Gastroesophageal sphincter (tissue), 4 donors: ENCODE results near the gene MTUS2. TPM values are rescaled to one million over a fixed set of nuclear protein-coding genes. Genes with fewer than 3 reads are reported as not detected.

Source experiments
- ATAC-seq: fragments of 150-250 bp; one replicate; pipeline ENCODE4 v1.9.1; 2016; ENCODE audit warnings: mild to moderate bottlenecking, moderate library complexity
- H3K27ac ChIP-seq, 4 donors: fragments of 200-600 bp; sonication (generic) in 3 of 4; 1 replicate in 3 of 4; 2 replicates in 1 of 4; pipeline ENCODE4 v1.5.1; 2016 to 2019
- H3K27me3 ChIP-seq: fragments of 200-600 bp; sonication (generic); one replicate; pipeline ENCODE4 v1.5.1; 2019
- H3K36me3 ChIP-seq, 2 donors: fragments of 200-600 bp; sonication (generic); one replicate each; pipeline ENCODE4 v1.5.1; 2019; ENCODE audit warnings: control low read depth in 1 of 2
- H3K4me1 ChIP-seq, 3 donors: fragments of 200-600 bp; sonication (generic); 1 replicate in 2 of 3; 2 replicates in 1 of 3; pipeline ENCODE4 v1.5.1; 2016 to 2019; ENCODE audit warnings: control low read depth in 2 of 3
- H3K4me3 ChIP-seq, 2 donors: fragments of 200-600 bp; sonication (generic); one replicate each; pipeline ENCODE4 v1.5.1; 2019; ENCODE audit warnings: mild to moderate bottlenecking in 1 of 2, moderate library complexity in 1 of 2
- H3K9me3 ChIP-seq, 3 donors: fragments of 200-600 bp; sonication (generic); one replicate each; pipeline ENCODE4 v1.5.1; 2017 to 2019; ENCODE audit warnings: control low read depth in 2 of 3
- CTCF ChIP-seq, 4 experiments: fragments of 200-600 bp in 2 of 4; fragments of 450-650 bp in 2 of 4; sonication (generic) in 1 of 4; IDR thresholded peaks; one replicate each; pipeline ENCODE4 v1.5.1; 2017 to 2019; ENCODE audit warnings: antibody characterized with exemption in 4 of 4, mild to moderate bottlenecking in 2 of 4, moderate library complexity in 2 of 4
- EP300 ChIP-seq: sonication (generic); formaldehyde crosslinking; IDR thresholded peaks from one replicate; pipeline ENCODE4 v1.6.1; 2017; ENCODE audit warnings: antibody characterized with exemption, mild to moderate bottlenecking
- POLR2A ChIP-seq, 2 donors: fragments of 450-650 bp; IDR thresholded peaks; one replicate each; pipeline ENCODE4 v1.6.1; 2017; ENCODE audit warnings: antibody characterized with exemption in 2 of 2, mild to moderate bottlenecking in 2 of 2, moderate library complexity in 1 of 2
- POLR2AphosphoS5 ChIP-seq: sonication (generic); formaldehyde crosslinking; IDR thresholded peaks from one replicate; pipeline ENCODE4 v1.6.1; 2017; ENCODE audit warnings: antibody characterized with exemption
- WGBS, 2 donors: methylation state at CpG; one replicate each; pipeline ENCODE4 v1.1.5; 2018; ENCODE audit warnings: low coverage in 1 of 2; 5-methylcytosine and 5-hydroxymethylcytosine counted together
- total RNA-seq, 4 donors: library from RNA; depleted of rRNA; stranded (reverse); fragments of >200 nt; gene quantifications; one replicate each; pipeline ENCODE4 v1.1.0, GENCODE V29; 2016

The MTUS2 gene
- total RNA-seq, 4 donors from 2014 or later = 0.67 to 36.7 (median 18.4) TPM

GRCh38 chr13:29028868-29029267, 208.7 kb downstream of the MTUS2 start:
- ATAC-seq = no peak
- Histone ChIP-seq H3K27me3 (no peaks in the 10 kb centered on the region), H3K4me1 (no peaks in the 10 kb centered on the region), H3K9me3 (no peaks in the 10 kb centered on the region), H3K36me3 (no peaks in the 10 kb centered on the region), H3K4me3 (no peak overlapping the region), H3K27ac (no peak overlapping the region)
- no peak for TF ChIP-seq EP300
- no peak for TF ChIP-seq POLR2A (IDR thresholded peaks at IDR 0.05)
- no peak for TF ChIP-seq CTCF (IDR thresholded peaks at IDR 0.05)
- no peak for TF ChIP-seq POLR2AphosphoS5
- WGBS, 2 donors = 87 to 89% methylated on average over 3 to 4 of the region's 5 CpGs

GRCh38 chr13:29038700-29039099, 218.6 kb downstream of the MTUS2 start:
- Histone ChIP-seq H3K27me3 (no peaks in the 10 kb centered on the region), H3K27ac (no peak overlapping the region), H3K4me1 (no peaks in the 10 kb centered on the region), H3K9me3 (no peaks in the 10 kb centered on the region), H3K36me3 (no peaks in the 10 kb centered on the region), H3K4me3 (no peak overlapping the region)
- WGBS, 2 donors = 80% methylated on average over 3 of the region's 11 CpGs; no CpG with 5 or more reads in 1 of the 2 donors
- no peak for ATAC-seq
- TF ChIP-seq CTCF (IDR thresholded peaks at IDR 0.05) (no peak), POLR2A (IDR thresholded peaks at IDR 0.05) (no peak), EP300 (no peak), POLR2AphosphoS5 (no peak)

- Histone ChIP-seq H3K9me3 (peaks cover 0 to under 1% (median 0%) of the 10 kb centered on the region in 3 donors), H3K27ac (no peak overlapping the region), H3K27me3 (no peaks in the 10 kb centered on the region), H3K4me1 (no peaks in the 10 kb centered on the region), H3K36me3 (no peaks in the 10 kb centered on the region), H3K4me3 (no peak overlapping the region)
- TF ChIP-seq POLR2AphosphoS5 (no peak), EP300 (no peak), POLR2A (IDR thresholded peaks at IDR 0.05) (no peak), CTCF (IDR thresholded peaks at IDR 0.05) (no peak)
- ATAC-seq = no peak
- WGBS, 2 donors = 40 to 93% methylated on average over 1 to 10 of the region's 18 CpGs
These were observed 219.1 kb downstream of the MTUS2 start for GRCh38 chr13:29039212-29039611.

GRCh38 chr13:29046588-29046987, 226.4 kb downstream of the MTUS2 start:
- H3K9me3 ChIP-seq = peaks cover 0 to 21% (median 0%) of the 10 kb centered on the region in 3 donors
- no peaks in the 10 kb centered on the region for H3K4me1 ChIP-seq
- TF ChIP-seq POLR2AphosphoS5 (no peak), EP300 (no peak), POLR2A (IDR thresholded peaks at IDR 0.05) (no peak), CTCF (IDR thresholded peaks at IDR 0.05) (no peak)
- no peaks in the 10 kb centered on the region for H3K36me3 ChIP-seq
- H3K4me3 ChIP-seq = no peak overlapping the region
- H3K27me3 ChIP-seq = no peaks in the 10 kb centered on the region
- H3K27ac ChIP-seq = no peak overlapping the region
- WGBS, 2 donors = 46 to 59% methylated on average over 2 to 4 of the region's 4 CpGs
- no peak for ATAC-seq

GRCh38 chr13:29049524-29049923, 229.4 kb downstream of the MTUS2 start:
- no peak for ATAC-seq
- WGBS, 2 donors = 80 to 87% methylated on average over 1 to 3 of the region's 6 CpGs
- Histone ChIP-seq H3K9me3 (peaks cover 0 to 17% (median 0%) of the 10 kb centered on the region in 3 donors), H3K36me3 (no peaks in the 10 kb centered on the region), H3K4me3 (no peak overlapping the region), H3K27me3 (no peaks in the 10 kb centered on the region), H3K27ac (no peak overlapping the region), H3K4me1 (no peaks in the 10 kb centered on the region)
- no peak for TF ChIP-seq POLR2A (IDR thresholded peaks at IDR 0.05)
- TF ChIP-seq EP300 = no peak
- no peak for TF ChIP-seq CTCF (IDR thresholded peaks at IDR 0.05)
- TF ChIP-seq POLR2AphosphoS5 = no peak
